Smooth muscle cell (in vitro differentiated cells): ENCODE measurements around the gene C22orf42. TPM values are rescaled to one million over a fixed set of nuclear protein-coding genes. Genes with fewer than 3 reads are reported as not detected.
"Not testable (repeated sequence)": the region's sequence is repeated elsewhere in the genome, so short reads cannot be mapped to it uniquely, and the experiment has no call there.

ENCODE experiments used
- DNase-seq: peaks from one replicate; lab custom pipeline; 2025; ENCODE audit not compliant: unreplicated experiment; lab: John Stamatoyannopoulos, UW
- H2AFZ ChIP-seq: fragments of 200-600 bp; sonication (generic); 2 replicates; pipeline ENCODE4 v1.6.0; 2016; ENCODE audit warnings: antibody characterized with exemption, low read depth, mild to moderate bottlenecking
- H3F3A ChIP-seq: fragments of 200-600 bp; sonication (generic); 2 replicates; pipeline ENCODE4 v1.6.0; 2017; ENCODE audit warnings: antibody characterized with exemption, low read depth
- H3K27ac ChIP-seq: fragments of 200-600 bp; sonication (generic); 2 replicates; pipeline ENCODE4 v1.5.1; 2016; ENCODE audit warnings: low read depth, mild to moderate bottlenecking
- H3K27me3 ChIP-seq: fragments of 200-600 bp; sonication (generic); 2 replicates; pipeline ENCODE4 v1.6.1; 2016; ENCODE audit warnings: low read depth, mild to moderate bottlenecking
- H3K36me3 ChIP-seq: fragments of 200-600 bp; sonication (generic); 2 replicates; pipeline ENCODE4 v1.5.1; 2016; ENCODE audit warnings: low read depth
- H3K4me1 ChIP-seq: fragments of 200-600 bp; sonication (generic); 2 replicates; pipeline ENCODE4 v1.5.1; 2016; ENCODE audit warnings: low read depth
- H3K4me2 ChIP-seq: fragments of 200-600 bp; sonication (generic); 2 replicates; pipeline ENCODE4 v1.6.0; 2016; ENCODE audit warnings: mild to moderate bottlenecking
- H3K4me3 ChIP-seq: fragments of 200-600 bp; sonication (generic); 2 replicates; pipeline ENCODE4 v1.5.1; 2016; ENCODE audit warnings: mild to moderate bottlenecking
- H3K79me2 ChIP-seq: fragments of 200-600 bp; sonication (generic); 2 replicates; pipeline ENCODE4 v1.6.0; 2016; ENCODE audit warnings: low read depth, mild to moderate bottlenecking
- H3K9ac ChIP-seq: fragments of 200-600 bp; sonication (generic); 2 replicates; pipeline ENCODE4 v1.6.0; 2016; ENCODE audit warnings: low read depth
- H3K9me3 ChIP-seq: fragments of 200-600 bp; sonication (generic); replicated peaks from 2 replicates; pipeline ENCODE4 v1.5.1; 2016; ENCODE audit warnings: low read depth
- H4K20me1 ChIP-seq: fragments of 200-600 bp; sonication (generic); 2 replicates; pipeline ENCODE4 v1.6.0; 2016; ENCODE audit warnings: low read depth
- CTCF ChIP-seq: fragments of 200-600 bp; sonication (generic); IDR thresholded peaks from 2 replicates; pipeline ENCODE4 v1.5.1; 2017; ENCODE audit warnings: borderline replicate concordance, mild to moderate bottlenecking, antibody characterized with exemption; ENCODE audit not compliant: insufficient read depth, poor library complexity, severe bottlenecking
- WGBS: methylation state at CpG from one replicate; pipeline ENCODE4 v1.1.7; 2016; ENCODE audit warnings: low lambda C conversion rate; 5-methylcytosine and 5-hydroxymethylcytosine counted together
- polyA plus RNA-seq: library from polyadenylated mRNA; unstranded; fragments of >200 nt; fragmentation: Nextera tagmentation; extraction: Ambion mirVana; gene quantifications from 2 replicates; pipeline ENCODE4 v1.2.1, GENCODE V29; 2016
- total RNA-seq: library from RNA; depleted of rRNA; stranded (reverse); fragments of >200 nt; gene quantifications from 2 replicates; pipeline ENCODE4 v1.2.3, GENCODE V29; 2014

The C22orf42 gene
- total and polyA plus RNA-seq, 2 experiments from 2014 or later, result not detected

GRCh38 chr22:32142600-32142999 lies 16.5 kb downstream of the C22orf42 start:
- no peak overlapping the region for H3K9ac ChIP-seq
- H3K27ac ChIP-seq, result no peak overlapping the region
- no peaks in the 10 kb centered on the region for H3K9me3 ChIP-seq
- no peaks in the 10 kb centered on the region for H3K4me1 ChIP-seq
- no peak for TF ChIP-seq CTCF
- H3K4me2 ChIP-seq, result no peak overlapping the region
- no peak overlapping the region for H2AFZ ChIP-seq
- H3K27me3 ChIP-seq, result no peaks in the 10 kb centered on the region
- no peaks in the 10 kb centered on the region for H3K36me3 ChIP-seq
- no peaks in the 10 kb centered on the region for H4K20me1 ChIP-seq
- DNase-seq, result no peak
- no peaks in the 10 kb centered on the region for H3K79me2 ChIP-seq
- H3K4me3 ChIP-seq, result no peak overlapping the region
- H3F3A ChIP-seq, result no peaks in the 10 kb centered on the region

GRCh38 chr22:32140688-32141087 lies 18.4 kb downstream of the C22orf42 start:
- not testable (repeated sequence) for H4K20me1 ChIP-seq, DNase-seq, H2AFZ ChIP-seq, H3K4me2 ChIP-seq, H3K9me3 ChIP-seq, H3K4me3 ChIP-seq, H3K4me1 ChIP-seq, H3K27me3 ChIP-seq, H3K27ac ChIP-seq, H3K9ac ChIP-seq, H3F3A ChIP-seq, H3K79me2 ChIP-seq, H3K36me3 ChIP-seq
- WGBS, result 44% methylated on average over 2 of the region's 6 CpGs
- peak; percentile 39 for TF ChIP-seq CTCF

- 61% methylated on average over 1 of the region's 1 CpG for WGBS
- not testable (repeated sequence) for DNase-seq
Measured at GRCh38 chr22:32138576-32138975, 20.5 kb downstream of the C22orf42 start.

GRCh38 chr22:32137731-32138324 lies 21.3 kb downstream of the C22orf42 start:
- H3K27me3 ChIP-seq, H3K27ac ChIP-seq, DNase-seq, H3K4me1 ChIP-seq, H3K4me3 ChIP-seq, H3K9ac ChIP-seq, H2AFZ ChIP-seq, H3K79me2 ChIP-seq, H3F3A ChIP-seq, H3K4me2 ChIP-seq, H4K20me1 ChIP-seq, H3K36me3 ChIP-seq, H3K9me3 ChIP-seq: not testable (repeated sequence)
- WGBS, result 92% methylated on average over 16 of the region's 16 CpGs

More at GRCh38 chr22:32138576-32138975, 20.5 kb downstream of the C22orf42 start:
- H3K4me2 ChIP-seq, H4K20me1 ChIP-seq, H3K9ac ChIP-seq, H3K27me3 ChIP-seq, H3K4me3 ChIP-seq, H3K36me3 ChIP-seq, H2AFZ ChIP-seq, H3K9me3 ChIP-seq, H3K79me2 ChIP-seq, H3K27ac ChIP-seq, H3F3A ChIP-seq, H3K4me1 ChIP-seq: not testable (repeated sequence)

GRCh38 chr22:32136881-32137280 lies 22.2 kb downstream of the C22orf42 start:
- not testable (repeated sequence) for H3K4me1 ChIP-seq, H3K9me3 ChIP-seq, H4K20me1 ChIP-seq, H2AFZ ChIP-seq, H3K4me3 ChIP-seq, DNase-seq, H3K9ac ChIP-seq, H3K36me3 ChIP-seq, H3K27me3 ChIP-seq, H3K27ac ChIP-seq, H3K79me2 ChIP-seq, H3K4me2 ChIP-seq, H3F3A ChIP-seq
- 78% methylated on average over 4 of the region's 4 CpGs for whole genome bisulfite sequencing

- H3K27me3 ChIP-seq, H3K9me3 ChIP-seq, H3K27ac ChIP-seq, H2AFZ ChIP-seq, H3K4me1 ChIP-seq, H3F3A ChIP-seq, H3K79me2 ChIP-seq, DNase-seq, H3K4me3 ChIP-seq, H3K9ac ChIP-seq, H3K4me2 ChIP-seq, H3K36me3 ChIP-seq, H4K20me1 ChIP-seq: not testable (repeated sequence)
- WGBS, result 67% methylated on average over 3 of the region's 3 CpGs
Measured at GRCh38 chr22:32135958-32136357, 23.1 kb downstream of the C22orf42 start.

GRCh38 chr22:32134796-32135195 lies 24.3 kb downstream of the C22orf42 start:
- DNase-seq, result not testable (repeated sequence)

More at GRCh38 chr22:32134796-32135195, 24.3 kb downstream of the C22orf42 start:
- not testable (repeated sequence) for H3K36me3 ChIP-seq, H3K9me3 ChIP-seq, H3F3A ChIP-seq, H4K20me1 ChIP-seq, H3K4me2 ChIP-seq, H3K9ac ChIP-seq, H3K79me2 ChIP-seq, H2AFZ ChIP-seq, H3K27ac ChIP-seq, H3K4me1 ChIP-seq, H3K27me3 ChIP-seq, H3K4me3 ChIP-seq
- 95% methylated on average over 14 of the region's 14 CpGs for WGBS
